HEK293 (cell line): Measurements from ENCODE around the gene UQCR11.

Experiments used
- AEBP2 ChIP-seq: fragments of 450-650 bp; formaldehyde crosslinking; IDR thresholded peaks from 2 replicates; pipeline ENCODE4 v1.5.1; 2016; ENCODE audit warnings: missing biosample characterization, missing genetic modification characterization, borderline replicate concordance
- BCL11B ChIP-seq: fragments of 450-650 bp; formaldehyde crosslinking; IDR thresholded peaks from 2 replicates; pipeline ENCODE4 v1.5.1; 2016; ENCODE audit warnings: low read depth, missing biosample characterization, missing genetic modification characterization
- BCL6B ChIP-seq: fragments of 450-650 bp; formaldehyde crosslinking; IDR thresholded peaks from 2 replicates; pipeline ENCODE4 v1.5.1; 2017; ENCODE audit warnings: missing biosample characterization, missing genetic modification characterization
- HOXD13 ChIP-seq: sonication (generic); formaldehyde crosslinking; IDR thresholded peaks from 2 replicates; pipeline ENCODE4 v1.8.0; 2022; ENCODE audit warnings: missing genetic modification reagents, borderline replicate concordance
- INSM2 ChIP-seq: fragments of 450-650 bp; formaldehyde crosslinking; IDR thresholded peaks from 2 replicates; pipeline ENCODE4 v1.5.1; 2016; ENCODE audit warnings: missing biosample characterization, missing genetic modification characterization
- KLF16 ChIP-seq: fragments of 450-650 bp; formaldehyde crosslinking; IDR thresholded peaks from 2 replicates; pipeline ENCODE4 v1.5.1; 2017; ENCODE audit warnings: missing biosample characterization, missing genetic modification characterization
- KLF7 ChIP-seq: fragments of 450-650 bp; formaldehyde crosslinking; IDR thresholded peaks from 2 replicates; pipeline ENCODE4 v1.5.1; 2016; ENCODE audit warnings: missing biosample characterization, missing genetic modification characterization, borderline replicate concordance
- KLF9 ChIP-seq: fragments of 450-650 bp; formaldehyde crosslinking; IDR thresholded peaks from 2 replicates; pipeline ENCODE4 v1.5.1; 2016; ENCODE audit warnings: missing biosample characterization, missing genetic modification characterization, low read depth
- SCRT1 ChIP-seq: fragments of 450-650 bp; formaldehyde crosslinking; IDR thresholded peaks from 2 replicates; pipeline ENCODE4 v1.5.1; 2016; ENCODE audit warnings: missing biosample characterization, missing genetic modification characterization, borderline replicate concordance
- YY2 ChIP-seq: fragments of 450-650 bp; formaldehyde crosslinking; IDR thresholded peaks from 2 replicates; pipeline ENCODE4 v1.5.1; 2016; ENCODE audit warnings: missing biosample characterization, missing genetic modification characterization
- ZBTB20 ChIP-seq: fragments of 450-650 bp; formaldehyde crosslinking; IDR thresholded peaks from 2 replicates; pipeline ENCODE4 v1.5.1; 2016; ENCODE audit warnings: missing biosample characterization, missing genetic modification characterization
- ZFHX2 ChIP-seq: fragments of 450-650 bp; formaldehyde crosslinking; conservative IDR thresholded peaks from 2 replicates; pipeline ENCODE4 v1.5.1; 2016; ENCODE audit warnings: missing biosample characterization, missing genetic modification characterization
- ZFP41 ChIP-seq: fragments of 450-650 bp; formaldehyde crosslinking; IDR thresholded peaks from 2 replicates; pipeline ENCODE4 v1.5.1; 2016; ENCODE audit warnings: missing biosample characterization, missing genetic modification characterization, borderline replicate concordance
- ZIC2 ChIP-seq: fragments of 450-650 bp; formaldehyde crosslinking; IDR thresholded peaks from 2 replicates; pipeline ENCODE4 v1.5.1; 2016; ENCODE audit warnings: missing biosample characterization, missing genetic modification characterization
- ZNF10 ChIP-seq: fragments of 450-650 bp; formaldehyde crosslinking; IDR thresholded peaks from 2 replicates; pipeline ENCODE4 v1.5.1; 2017; ENCODE audit warnings: missing biosample characterization, missing genetic modification characterization
- ZNF138 ChIP-seq: fragments of 450-650 bp; formaldehyde crosslinking; IDR thresholded peaks from 2 replicates; pipeline ENCODE4 v1.5.1; 2016; ENCODE audit warnings: missing biosample characterization, missing genetic modification characterization, borderline replicate concordance
- ZNF174 ChIP-seq: fragments of 450-650 bp; formaldehyde crosslinking; IDR thresholded peaks from 2 replicates; pipeline ENCODE4 v1.5.0; 2017; ENCODE audit warnings: missing biosample characterization, mild to moderate bottlenecking, missing genetic modification characterization
- ZNF2 ChIP-seq: fragments of 450-650 bp; formaldehyde crosslinking; IDR thresholded peaks from 2 replicates; pipeline ENCODE4 v1.5.1; 2016; ENCODE audit warnings: missing biosample characterization, missing genetic modification characterization
- ZNF211 ChIP-seq: fragments of 450-650 bp; formaldehyde crosslinking; IDR thresholded peaks from 2 replicates; pipeline ENCODE4 v1.5.1; 2016; ENCODE audit warnings: low read depth, missing biosample characterization, missing genetic modification characterization
- ZNF221 ChIP-seq: fragments of 450-650 bp; formaldehyde crosslinking; IDR thresholded peaks from 2 replicates; pipeline ENCODE4 v1.5.1; 2017; ENCODE audit warnings: missing biosample characterization, missing genetic modification characterization, borderline replicate concordance
- ZNF292 ChIP-seq: fragments of 450-650 bp; formaldehyde crosslinking; IDR thresholded peaks from 2 replicates; pipeline ENCODE4 v1.5.1; 2016; ENCODE audit warnings: low read depth, missing biosample characterization, missing genetic modification characterization, borderline replicate concordance
- ZNF37A ChIP-seq: fragments of 450-650 bp; IDR thresholded peaks from 2 replicates; pipeline ENCODE4 v1.5.1; 2018; ENCODE audit warnings: missing biosample characterization, missing genetic modification characterization
- ZNF416 ChIP-seq: fragments of 450-650 bp; formaldehyde crosslinking; IDR thresholded peaks from 2 replicates; pipeline ENCODE4 v1.5.1; 2016; ENCODE audit warnings: missing biosample characterization, missing genetic modification characterization
- ZNF449 ChIP-seq: fragments of 450-650 bp; formaldehyde crosslinking; IDR thresholded peaks from 2 replicates; pipeline ENCODE4 v1.5.1; 2017; ENCODE audit warnings: missing biosample characterization, mild to moderate bottlenecking, missing genetic modification characterization, moderate library complexity
- ZNF629 ChIP-seq: fragments of 450-650 bp; formaldehyde crosslinking; IDR thresholded peaks from 2 replicates; pipeline ENCODE4 v1.5.1; 2017; ENCODE audit warnings: missing biosample characterization, missing genetic modification characterization
- ZNF658 ChIP-seq: fragments of 450-650 bp; formaldehyde crosslinking; IDR thresholded peaks from 2 replicates; pipeline ENCODE4; 2016; ENCODE audit warnings: missing biosample characterization, missing genetic modification characterization
- ZNF843 ChIP-seq: fragments of 450-650 bp; formaldehyde crosslinking; IDR thresholded peaks from 2 replicates; pipeline ENCODE4 v1.5.1; 2016; ENCODE audit warnings: missing biosample characterization, missing genetic modification characterization
- TF ChIP-seq, protein P1 (sequence below): fragments of 450-650 bp; formaldehyde crosslinking; IDR thresholded peaks from 2 replicates; pipeline ENCODE4 v1.5.1; 2016; ENCODE audit warnings: missing biosample characterization, missing genetic modification characterization

Gene UQCR11

DNA sequence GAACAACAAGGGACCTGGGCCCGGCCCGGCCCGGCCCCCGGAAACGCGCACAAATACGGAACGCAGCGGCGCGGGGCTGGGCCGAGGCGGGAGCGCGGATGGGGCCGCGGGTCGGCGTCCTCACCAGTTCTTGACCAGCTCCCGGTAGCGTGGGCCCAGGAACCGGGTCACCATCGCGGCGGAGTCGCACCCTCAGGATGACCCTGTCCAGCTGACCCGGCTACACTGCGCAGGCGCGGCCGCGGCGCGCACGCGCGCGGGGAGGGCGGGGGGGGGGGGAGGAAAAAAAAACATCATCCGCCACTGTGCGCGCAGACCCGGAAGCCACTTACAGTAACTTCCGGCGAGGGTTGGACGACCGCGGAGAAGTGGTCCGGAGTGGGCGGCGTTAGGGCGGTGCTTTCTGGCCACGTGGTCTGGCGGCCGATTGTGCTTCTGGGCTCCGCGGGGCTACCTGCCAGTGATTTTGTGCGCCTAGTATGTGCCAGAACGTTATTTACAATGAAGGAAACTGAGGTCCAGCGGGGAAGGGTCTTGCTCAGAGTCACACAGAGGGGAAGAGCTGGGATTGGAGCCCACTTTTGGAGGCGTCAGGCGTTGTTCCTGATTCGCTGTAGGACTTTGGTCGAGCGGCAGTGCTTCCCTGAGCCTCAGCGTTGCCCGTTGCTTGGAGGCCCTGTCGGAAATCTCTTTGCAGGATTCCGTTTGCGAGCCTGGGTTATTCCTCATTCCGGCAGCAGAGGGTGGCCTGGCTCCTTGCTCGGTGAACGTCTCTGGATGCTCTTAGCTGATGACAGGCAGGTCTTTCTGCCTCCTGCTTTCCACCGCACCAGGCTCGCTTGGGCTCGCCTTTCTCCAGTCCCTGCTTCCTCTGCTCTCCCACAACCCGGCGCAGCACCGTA lies at the start of gene UQCR11 (continued):
- TF ChIP-seq INSM2 (tag by site-specific recombination) (peak; percentile 11; the same call in 1 of the 2 replicates), KLF7 (no peak), ZNF138 (no peak), ZNF629 (tag by site-specific recombination) (peak; percentile 57; the same call in 1 of the 2 replicates), ZNF416 (tag by site-specific recombination) (no peak), HOXD13 (CRISPR knock-in tag) (no peak), AEBP2 (tag by site-specific recombination) (no peak), ZNF843 (tag by site-specific recombination) (peak; percentile 21; the same call in 1 of the 2 replicates), ZNF449 (no peak), ZBTB20 (tag by site-specific recombination) (peak; percentile 65), ZNF658 (tag by site-specific recombination) (no peak), YY2 (tag by site-specific recombination) (no peak; the same call in 1 of the 2 replicates), ZNF292 (tag by site-specific recombination) (no peak), KLF9 (tag by site-specific recombination) (peak; percentile 43; the same call in 1 of the 2 replicates), BCL6B (tag by site-specific recombination) (no peak), ZNF2 (peak; percentile 79; the same call in 1 of the 2 replicates), SCRT1 (tag by site-specific recombination) (no peak), ZNF37A (no peak), ZFHX2 (tag by site-specific recombination) (peak; percentile 67), ZNF211 (tag by site-specific recombination) (no peak), BCL11B (tag by site-specific recombination) (0 out of 2 replicates have a peak, but pooled peaks have one; percentile 39), ZNF174 (tag by site-specific recombination) (no peak), ZNF221 (tag by site-specific recombination) (no peak), ZNF10 (tag by site-specific recombination) (no peak), ZIC2 (tag by site-specific recombination) (0 out of 2 replicates have a peak, but pooled peaks have one; percentile 10), KLF16 (tag by site-specific recombination) (no peak; the same call in none of the 2 replicates), ZFP41 (tag by site-specific recombination) (no peak)
- TF ChIP-seq, protein P1, sequence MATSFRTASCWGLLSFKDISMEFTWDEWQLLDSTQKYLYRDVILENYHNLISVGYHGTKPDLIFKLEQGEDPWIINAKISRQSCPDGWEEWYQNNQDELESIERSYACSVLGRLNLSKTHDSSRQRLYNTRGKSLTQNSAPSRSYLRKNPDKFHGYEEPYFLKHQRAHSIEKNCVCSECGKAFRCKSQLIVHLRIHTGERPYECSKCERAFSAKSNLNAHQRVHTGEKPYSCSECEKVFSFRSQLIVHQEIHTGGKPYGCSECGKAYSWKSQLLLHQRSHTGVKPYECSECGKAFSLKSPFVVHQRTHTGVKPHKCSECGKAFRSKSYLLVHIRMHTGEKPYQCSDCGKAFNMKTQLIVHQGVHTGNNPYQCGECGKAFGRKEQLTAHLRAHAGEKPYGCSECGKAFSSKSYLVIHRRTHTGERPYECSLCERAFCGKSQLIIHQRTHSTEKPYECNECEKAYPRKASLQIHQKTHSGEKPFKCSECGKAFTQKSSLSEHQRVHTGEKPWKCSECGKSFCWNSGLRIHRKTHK: no peak
